ENCODE measurements around the gene GTF2A1L.
"Not testable (repeated sequence)": the region's sequence is repeated elsewhere in the genome, so short reads cannot be mapped to it uniquely, and the experiment has no call there.

The GTF2A1L gene

GRCh38 chr2:48617618-48618017, at the start of gene GTF2A1L:
Gene GTF2A1L (plus strand): TSS chr2:48617856. CDS start chr2:48617875, 19 bp downstream.
- DNase-seq: no peak

- DNase-seq: no peak
Observed at GRCh38 chr2:48568547-48568946, 49.1 kb upstream of the GTF2A1L start.

- DNase-seq: no peak
Observed at GRCh38 chr2:48569433-48569832, 48.2 kb upstream of the GTF2A1L start.

- peak; percentile 15 for DNase-seq
Observed at GRCh38 chr2:48572816-48573215, 44.8 kb upstream of the GTF2A1L start.

GRCh38 chr2:48574353-48575287, 43.0 kb upstream of the GTF2A1L start:
- no peak for DNase-seq

GRCh38 chr2:48578313-48578712, 39.3 kb upstream of the GTF2A1L start:
- no peak for DNase-seq

- DNase-seq: peak; percentile 67
Observed at GRCh38 chr2:48583961-48584360, 33.7 kb upstream of the GTF2A1L start.

- no peak for DNase-seq
Observed at GRCh38 chr2:48584551-48584950, 33.1 kb upstream of the GTF2A1L start.

GRCh38 chr2:48586433-48586832, 31.2 kb upstream of the GTF2A1L start:
- no peak for DNase-seq

- DNase-seq: no peak
Observed at GRCh38 chr2:48587560-48587959, 30.1 kb upstream of the GTF2A1L start.

- no peak for DNase-seq
Observed at GRCh38 chr2:48587961-48588360, 29.7 kb upstream of the GTF2A1L start.

GRCh38 chr2:48588745-48589144, 28.9 kb upstream of the GTF2A1L start:
- no peak for DNase-seq

- DNase-seq: peak; percentile 82
Observed at GRCh38 chr2:48589170-48589767, 28.4 kb upstream of the GTF2A1L start.

GRCh38 chr2:48590017-48590416, 27.6 kb upstream of the GTF2A1L start:
- peak; percentile 54 for DNase-seq

- no peak for DNase-seq
Observed at GRCh38 chr2:48592067-48592466, 25.6 kb upstream of the GTF2A1L start.

GRCh38 chr2:48596751-48597150, 20.9 kb upstream of the GTF2A1L start:
- not testable (repeated sequence) for DNase-seq

GRCh38 chr2:48597492-48597891, 20.2 kb upstream of the GTF2A1L start:
- DNase-seq: no peak

- DNase-seq: peak; percentile 76
Observed at GRCh38 chr2:48600204-48600813, 17.3 kb upstream of the GTF2A1L start.

- DNase-seq: no peak
Observed at GRCh38 chr2:48600917-48601316, 16.7 kb upstream of the GTF2A1L start.

GRCh38 chr2:48601349-48601748, 16.3 kb upstream of the GTF2A1L start:
- peak; percentile 89 for DNase-seq

GRCh38 chr2:48605482-48606175, 12.0 kb upstream of the GTF2A1L start:
- no peak for DNase-seq

GRCh38 chr2:48607307-48608014, 10.2 kb upstream of the GTF2A1L start:
- no peak for DNase-seq

All from NCI-H82 (cell line).